ENCODE results near the gene STAT1.

GRCh38 chr2:191020221-191020741, 6.3 kb upstream of the STAT1 start:
- no peak for TF ChIP-seq CTCF (IDR thresholded peaks at IDR 0.05)
- TF ChIP-seq POLR2AphosphoS5 (IDR thresholded peaks at IDR 0.05; ENCODE audit: insufficient read depth in 1 of 2, low read depth in 1 of 2), result peak; percentile 98 to 99

Data from vagina (tissue), 2 donors.